CD4-positive, CD25-positive, alpha-beta regulatory T cell (primary cell): ENCODE data around the gene SHF. TPM values are rescaled to one million over a fixed set of nuclear protein-coding genes. Genes with fewer than 3 reads are reported as not detected.

ENCODE experiments used
- ATAC-seq, 2 donors: fragments of 150-1000 bp; cut with Tn5 transposase; one replicate each; pipeline ENCODE4 v1.10.0; 2021; ENCODE audit warnings: low read depth in 2 of 2, moderate number of reproducible peaks in 2 of 2, moderate library complexity in 1 of 2
- DNase-seq, 3 donors: peaks; one replicate each; pipeline versions ENCODE4 v3.0.0 to v3.0.0-alpha.2; 2012 to 2022; ENCODE audit warnings: mixed read lengths in 1 of 3
- H3K27ac ChIP-seq: one replicate; pipeline ENCODE4 v1.7.0; 2013; ENCODE audit warnings: mild to moderate bottlenecking, low read length; ENCODE audit not compliant: insufficient read depth, poor library complexity, severe bottlenecking
- H3K27me3 ChIP-seq: one replicate; pipeline ENCODE4 v1.7.0; 2013; ENCODE audit warnings: low read length; ENCODE audit not compliant: control insufficient read depth, insufficient read depth
- H3K36me3 ChIP-seq: one replicate; pipeline ENCODE4 v1.7.0; 2013; ENCODE audit warnings: mild to moderate bottlenecking, low read length, moderate library complexity; ENCODE audit not compliant: control insufficient read depth, insufficient read depth
- H3K4me1 ChIP-seq: 2 replicates; pipeline ENCODE4 v1.7.0; 2013; ENCODE audit warnings: mild to moderate bottlenecking, low read length; ENCODE audit not compliant: insufficient read depth, control insufficient read depth, poor library complexity, severe bottlenecking
- H3K4me3 ChIP-seq: one replicate; pipeline ENCODE4 v1.7.0; 2013; ENCODE audit warnings: low read depth, mild to moderate bottlenecking, low read length, moderate library complexity
- H3K9me3 ChIP-seq, 2 experiments: 1 replicate in 1 of 2; 2 replicates in 1 of 2; pipeline ENCODE4 v1.7.0; 2013; ENCODE audit warnings: low read length in 2 of 2, mild to moderate bottlenecking in 1 of 2, moderate library complexity in 1 of 2; ENCODE audit not compliant: control insufficient read depth in 2 of 2
- H3K27ac Mint-ChIP-seq, 3 donors: one replicate each; pipeline ENCODE4 v1.8.0; 2020 to 2022; ENCODE audit warnings: mild to moderate bottlenecking in 3 of 3, mixed read lengths in 3 of 3, moderate library complexity in 2 of 3
- H3K27me3 Mint-ChIP-seq: one replicate; pipeline ENCODE4 v1.8.0; 2022; ENCODE audit warnings: mild to moderate bottlenecking, mixed read lengths
- H3K36me3 Mint-ChIP-seq: one replicate; pipeline ENCODE4 v1.8.0; 2020; ENCODE audit warnings: mixed read lengths
- H3K4me1 Mint-ChIP-seq, 4 donors: one replicate each; pipeline ENCODE4 v1.8.0; 2020 to 2022; ENCODE audit warnings: mixed read lengths in 4 of 4, mild to moderate bottlenecking in 1 of 4
- H3K4me3 Mint-ChIP-seq, 4 donors: one replicate each; pipeline ENCODE4 v1.8.0; 2020 to 2022; ENCODE audit warnings: mild to moderate bottlenecking in 4 of 4, mixed read lengths in 4 of 4, moderate library complexity in 3 of 4
- H3K9me3 Mint-ChIP-seq, 7 donors: one replicate each; pipeline ENCODE4 v1.8.0; 2020 to 2022; ENCODE audit warnings: mixed read lengths in 7 of 7, mild to moderate bottlenecking in 3 of 7, moderate library complexity in 2 of 7
- polyA plus RNA-seq, 4 donors: library from polyadenylated mRNA; unstranded; fragments of 300-500 nt; fragmentation: Illumina TruSeq; gene quantifications; one replicate each; pipeline ENCODE4 v1.2.3, GENCODE V29; 2021
- total RNA-seq: library from RNA; stranded (reverse); gene quantifications from one replicate; pipeline ENCODE4 v1.2.3, GENCODE V29; 2022

The SHF gene
- total and polyA plus RNA-seq, 5 donors from 2014 or later = 0.87 to 3.3 (median 1.7) TPM

DNA sequence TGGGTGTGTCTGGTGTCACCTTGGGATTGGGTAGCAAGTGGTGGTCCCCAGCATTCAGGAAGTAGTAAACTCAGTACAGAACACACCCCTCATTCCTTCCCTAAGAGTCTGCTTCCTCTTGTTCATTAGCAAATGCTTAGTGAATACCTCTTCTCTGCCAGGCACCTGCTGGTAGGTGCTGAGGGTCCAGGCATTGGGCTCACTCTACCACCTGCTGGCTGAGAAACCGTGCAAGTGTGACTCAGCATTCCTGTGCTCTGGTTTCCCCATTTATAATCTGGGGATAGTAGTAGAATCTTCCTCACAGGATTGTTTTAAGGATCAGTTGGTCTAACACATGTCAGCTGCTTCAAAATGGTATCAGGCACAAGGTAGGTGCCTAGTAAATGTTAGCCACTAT is 4.8 kb downstream of the SHF start:
- Histone ChIP-seq H3K36me3 (no peaks in the 10 kb centered on the region), H3K4me3 (no peak overlapping the region), H3K27me3 (no peaks in the 10 kb centered on the region), H3K4me1 (peaks cover 5% of the 10 kb centered on the region), H3K9me3 (no peaks in the 10 kb centered on the region), H3K27ac (no peak overlapping the region)
- Mint-ChIP-seq H3K36me3 (no peaks in the 10 kb centered on the region), H3K9me3 (no peaks in the 10 kb centered on the region), H3K27me3 (peaks cover 17% of the 10 kb centered on the region), H3K27ac (peak overlapping the region in 2 of 3 donors; percentile 30 to 45), H3K4me3 (no peak overlapping the region), H3K4me1 (peaks cover 0 to 12% (median 3%) of the 10 kb centered on the region in 4 donors)
- ATAC-seq = no peak
- DNase-seq = no peak

DNA sequence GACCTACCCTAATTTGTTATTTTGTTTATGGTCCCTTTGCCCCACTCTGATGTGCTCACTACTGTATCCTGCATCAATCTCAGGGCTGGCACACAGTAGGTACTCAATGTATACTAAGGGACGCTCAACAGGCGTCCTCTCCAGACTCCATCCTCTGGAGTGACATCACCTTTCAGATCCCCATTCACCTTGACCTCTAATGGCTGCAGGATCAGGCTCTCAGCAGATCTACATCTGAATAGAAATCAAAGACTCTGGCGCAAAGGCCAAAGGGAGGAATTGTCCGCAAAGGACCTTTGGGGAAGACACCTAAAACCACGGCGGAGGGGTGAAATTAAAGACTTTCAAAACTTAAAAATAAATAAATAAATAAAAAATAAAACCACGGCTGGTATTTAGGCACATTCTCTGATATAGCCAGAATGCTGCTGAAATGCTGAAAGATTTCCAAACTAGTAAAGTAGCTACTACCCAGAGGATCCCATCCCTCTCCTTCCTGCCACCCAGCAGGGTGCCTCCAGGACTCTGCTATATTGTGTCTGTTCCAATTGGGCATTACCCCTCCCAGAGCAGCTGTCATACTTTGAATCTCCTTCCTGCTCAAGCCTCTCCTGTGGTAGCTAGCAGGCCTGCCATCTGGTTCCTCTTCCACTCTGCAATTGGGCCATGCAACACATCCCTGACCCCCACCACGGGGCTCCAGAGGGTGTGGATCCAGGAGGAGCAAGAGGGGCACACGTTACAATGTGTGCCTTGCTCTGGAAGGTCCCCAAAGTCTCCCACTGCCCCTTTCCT is 6.1 kb downstream of the SHF start:
- Histone ChIP-seq H3K36me3 (no peaks in the 10 kb centered on the region), H3K4me1 (no peaks in the 10 kb centered on the region), H3K27ac (no peak overlapping the region), H3K9me3 (no peaks in the 10 kb centered on the region), H3K27me3 (no peaks in the 10 kb centered on the region), H3K4me3 (no peak overlapping the region)
- H3K4me3 Mint-ChIP-seq = no peak overlapping the region
- no peak for ATAC-seq
- H3K27ac Mint-ChIP-seq = no peak overlapping the region
- H3K36me3 Mint-ChIP-seq = no peaks in the 10 kb centered on the region
- H3K27me3 Mint-ChIP-seq = peaks cover 11% of the 10 kb centered on the region
- DNase-seq = no peak
- H3K9me3 Mint-ChIP-seq = no peaks in the 10 kb centered on the region
- H3K4me1 Mint-ChIP-seq = peaks cover 0 to 7% (median 1%) of the 10 kb centered on the region in 4 donors

GRCh38 chr15:45180648-45181436 is 6.9 kb downstream of the SHF start:
- Mint-ChIP-seq H3K27ac (no peak overlapping the region), H3K36me3 (no peaks in the 10 kb centered on the region), H3K9me3 (no peaks in the 10 kb centered on the region), H3K4me3 (no peak overlapping the region), H3K4me1 (peaks cover 0 to 4% (median 0%) of the 10 kb centered on the region in 4 donors), H3K27me3 (peaks cover 5% of the 10 kb centered on the region)
- no peaks in the 10 kb centered on the region for H3K36me3 ChIP-seq
- ATAC-seq (no peak), DNase-seq (no peak)
- H3K27ac ChIP-seq = no peak overlapping the region
- H3K4me3 ChIP-seq = no peak overlapping the region
- H3K9me3 ChIP-seq = no peaks in the 10 kb centered on the region
- no peaks in the 10 kb centered on the region for H3K4me1 ChIP-seq
- no peaks in the 10 kb centered on the region for H3K27me3 ChIP-seq

DNA sequence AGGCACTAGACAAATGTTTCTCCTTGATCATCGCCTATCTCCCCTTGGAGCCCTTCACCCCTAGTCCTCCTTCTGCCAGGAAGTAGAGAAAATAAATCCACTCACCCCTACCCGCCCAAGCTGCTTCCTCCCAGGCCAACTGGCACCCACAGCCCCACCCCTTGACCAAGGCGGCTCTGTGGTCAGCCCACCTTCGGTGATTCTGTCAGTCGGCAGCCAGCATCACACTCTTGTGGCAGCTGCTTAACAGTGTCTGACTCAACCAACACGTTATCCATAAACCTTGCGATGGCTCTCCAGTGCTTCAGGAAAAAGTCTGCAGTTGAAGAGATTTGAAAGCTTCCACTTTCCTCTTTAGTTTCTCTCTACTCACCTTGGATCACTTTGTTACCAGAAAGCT is 7.6 kb downstream of the SHF start:
- H3K27me3 ChIP-seq = no peaks in the 10 kb centered on the region
- DNase-seq (no peak), ATAC-seq (no peak)
- Mint-ChIP-seq H3K27ac (no peak overlapping the region), H3K9me3 (no peaks in the 10 kb centered on the region), H3K27me3 (no peaks in the 10 kb centered on the region), H3K4me1 (peaks cover 0 to 2% (median 0%) of the 10 kb centered on the region in 4 donors), H3K4me3 (no peak overlapping the region), H3K36me3 (no peaks in the 10 kb centered on the region)
- H3K4me1 ChIP-seq = no peaks in the 10 kb centered on the region
- no peaks in the 10 kb centered on the region for H3K36me3 ChIP-seq
- no peak overlapping the region for H3K4me3 ChIP-seq
- H3K27ac ChIP-seq = no peak overlapping the region
- H3K9me3 ChIP-seq = no peaks in the 10 kb centered on the region

GRCh38 chr15:45179221-45179985 is 8.4 kb downstream of the SHF start:
- no peak overlapping the region for H3K27ac Mint-ChIP-seq
- Histone ChIP-seq H3K27me3 (no peaks in the 10 kb centered on the region), H3K36me3 (no peaks in the 10 kb centered on the region), H3K4me3 (no peak overlapping the region), H3K4me1 (no peaks in the 10 kb centered on the region), H3K27ac (no peak overlapping the region), H3K9me3 (no peaks in the 10 kb centered on the region)
- DNase-seq = peak; percentile 33 to 55 (median 47)
- ATAC-seq = peak in 1 of 2 donors; percentile 35
- peaks cover 0 to 2% (median 0%) of the 10 kb centered on the region in 4 donors for H3K4me1 Mint-ChIP-seq
- no peak overlapping the region for H3K4me3 Mint-ChIP-seq
- no peaks in the 10 kb centered on the region for H3K9me3 Mint-ChIP-seq
- no peaks in the 10 kb centered on the region for H3K27me3 Mint-ChIP-seq
- no peaks in the 10 kb centered on the region for H3K36me3 Mint-ChIP-seq

DNA sequence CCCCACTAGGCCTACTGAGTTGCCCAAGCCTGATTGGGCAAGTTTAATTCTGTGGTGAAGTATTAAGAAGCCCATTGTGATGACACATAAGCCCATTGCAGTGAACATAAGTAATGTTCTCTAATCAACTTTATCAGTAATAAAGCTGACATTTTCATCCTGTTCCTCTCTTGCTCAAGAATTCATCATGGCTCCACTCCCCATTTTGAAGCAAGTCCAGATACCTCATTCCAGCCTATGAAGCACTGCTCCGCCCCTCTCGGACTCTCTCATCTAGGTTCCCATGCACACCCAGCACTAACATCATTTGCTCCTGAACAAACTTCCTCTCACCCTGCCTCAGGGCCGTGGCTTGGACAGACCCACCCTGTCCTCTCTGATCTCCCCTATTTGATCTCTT is 10.5 kb downstream of the SHF start:
- Histone ChIP-seq H3K36me3 (no peaks in the 10 kb centered on the region), H3K27me3 (no peaks in the 10 kb centered on the region), H3K4me3 (no peak overlapping the region), H3K9me3 (no peaks in the 10 kb centered on the region), H3K27ac (no peak overlapping the region), H3K4me1 (no peaks in the 10 kb centered on the region)
- Mint-ChIP-seq H3K9me3 (no peaks in the 10 kb centered on the region), H3K36me3 (no peaks in the 10 kb centered on the region), H3K27me3 (no peaks in the 10 kb centered on the region), H3K27ac (no peak overlapping the region), H3K4me3 (peak overlapping the region in 1 of 4 donors; percentile 18), H3K4me1 (peaks cover 0 to 2% (median 0%) of the 10 kb centered on the region in 4 donors)
- no peak for ATAC-seq
- no peak for DNase-seq

GRCh38 chr15:45174577-45174976 is 13.2 kb downstream of the SHF start:
- Histone ChIP-seq H3K27ac (no peak overlapping the region), H3K4me3 (no peak overlapping the region), H3K9me3 (no peaks in the 10 kb centered on the region), H3K27me3 (no peaks in the 10 kb centered on the region), H3K4me1 (no peaks in the 10 kb centered on the region), H3K36me3 (no peaks in the 10 kb centered on the region)
- Mint-ChIP-seq H3K4me1 (no peaks in the 10 kb centered on the region), H3K36me3 (no peaks in the 10 kb centered on the region), H3K27ac (no peak overlapping the region), H3K9me3 (no peaks in the 10 kb centered on the region), H3K27me3 (no peaks in the 10 kb centered on the region), H3K4me3 (no peak overlapping the region)
- ATAC-seq = no peak
- no peak for DNase-seq
